ENCODE measurements around the gene FOXB1. TPM values are rescaled to one million over a fixed set of nuclear protein-coding genes. Genes with fewer than 3 reads are reported as not detected.

The FOXB1 gene
- total and polyA plus RNA-seq, 2 of the 13 experiments (the other 11 are each of a cell fraction or from before 2014, with no cell fraction given): not detected

DNA sequence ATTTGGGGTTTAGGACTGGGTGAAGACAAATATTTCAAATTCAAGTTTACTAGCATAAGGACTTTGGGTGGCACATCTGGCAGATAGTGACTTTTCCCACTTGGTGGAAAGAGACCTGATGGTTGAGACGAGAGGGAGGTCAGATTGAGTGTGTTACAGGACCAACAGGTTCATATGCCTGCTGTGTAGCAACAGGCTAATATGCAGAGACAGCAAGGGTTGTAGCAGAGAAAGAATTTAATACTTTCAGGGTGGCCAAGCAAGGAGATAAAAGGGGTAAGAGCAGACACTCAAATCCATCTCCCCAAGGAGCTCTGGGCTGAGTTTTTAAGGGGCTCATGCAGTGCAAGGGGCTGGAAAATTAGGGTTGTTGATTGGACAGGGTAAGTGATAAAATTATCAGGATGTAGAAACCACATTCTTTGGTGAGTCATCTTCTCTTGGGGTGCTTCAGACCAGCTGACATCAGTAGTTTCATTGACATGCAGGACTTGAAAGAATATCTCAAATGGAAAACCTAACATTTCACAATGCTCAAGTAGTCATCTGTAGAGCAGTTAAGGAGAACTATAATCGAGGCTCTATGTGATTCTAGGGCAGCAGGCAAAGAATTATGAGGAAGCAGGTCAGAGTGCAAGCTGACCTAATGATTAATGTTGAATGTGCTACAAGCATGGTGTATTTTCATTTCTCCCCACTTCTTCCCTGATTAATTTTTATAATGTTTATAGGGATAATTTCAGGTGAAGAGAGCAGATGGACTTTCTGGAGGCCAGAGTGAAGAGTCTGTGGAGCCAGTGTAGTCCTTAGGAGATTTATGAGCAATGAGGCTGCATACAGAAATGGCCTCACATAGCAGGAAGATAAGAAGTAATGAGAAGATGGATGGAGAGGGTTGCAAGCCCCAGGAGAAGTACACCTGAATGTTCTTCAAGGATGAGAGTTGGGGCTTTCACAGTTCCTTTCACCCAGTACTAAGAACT, 13.7 kb downstream of the FOXB1 start:
- Histone ChIP-seq H3K79me2 (ENCODE audit: insufficient read depth, low read length) (no peaks in the 10 kb centered on the region), H3K4me2 (ENCODE audit: low read depth, low read length) (no peak overlapping the region), H3K27me3 (ENCODE audit: control insufficient read depth in 1 of 2, insufficient read depth in 2 of 2, low read length in 2 of 2) (no peaks in the 10 kb centered on the region), H2AFZ (ENCODE audit: low read length) (no peak overlapping the region), H4K20me1 (ENCODE audit: insufficient read depth, low read length) (no peaks in the 10 kb centered on the region), H3K36me3 (replicated peaks in 1 of 2; ENCODE audit: control insufficient read depth in 1 of 2, insufficient read depth in 2 of 2, low read length in 2 of 2) (no peaks in the 10 kb centered on the region), H3K4me1 (ENCODE audit: insufficient read depth, low read length) (no peaks in the 10 kb centered on the region), H3K27ac (ENCODE audit: extremely low read length, insufficient read depth, low read length) (no peak overlapping the region), H3K9me3 (ENCODE audit: low read length) (no peaks in the 10 kb centered on the region), H3K4me3 (replicated peaks in 1 of 3; ENCODE audit: insufficient read depth in 1 of 3, low read depth in 2 of 3, low read length in 3 of 3) (no peak overlapping the region), H3K9ac (ENCODE audit: insufficient read depth, low read depth, low read length) (no peak overlapping the region)
- DNase-seq (ENCODE audit: low spot score): no peak
- ChIA-PET POLR2A (no interaction called here), CTCF (ENCODE audit: low intra/inter-chr PET ratio, low total read pairs) (no interaction called here)
- no peak for FAIRE-seq
- no peak for ATAC-seq
- intact Hi-C loops (cut with micrococcal nuclease; ENCODE audit: unreplicated experiment) (no loop called here), in situ Hi-C loops (cut with HindIII; ENCODE audit: extremely low pct_ligation_motif_present, low pct_unique_long_range_greater_than_20kb) (no loop called here)
- WGBS (ENCODE audit: low lambda C conversion rate): 6% methylated on average over 2 of the region's 2 CpGs
- no TSS peak for BruUV-seq (replicated peaks)
- TF ChIP-seq, protein P1, sequence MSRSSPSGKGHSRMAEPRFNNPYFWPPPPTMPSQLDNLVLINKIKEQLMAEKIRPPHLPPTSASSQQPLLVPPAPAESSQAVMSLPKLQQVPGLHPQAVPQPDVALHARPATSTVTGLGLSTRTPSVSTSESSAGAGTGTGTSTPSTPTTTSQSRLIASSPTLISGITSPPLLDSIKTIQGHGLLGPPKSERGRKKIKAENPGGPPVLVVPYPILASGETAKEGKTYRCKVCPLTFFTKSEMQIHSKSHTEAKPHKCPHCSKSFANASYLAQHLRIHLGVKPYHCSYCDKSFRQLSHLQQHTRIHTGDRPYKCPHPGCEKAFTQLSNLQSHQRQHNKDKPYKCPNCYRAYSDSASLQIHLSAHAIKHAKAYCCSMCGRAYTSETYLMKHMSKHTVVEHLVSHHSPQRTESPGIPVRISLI (CRISPR knock-in tag; IDR thresholded peaks at IDR 0.05; ENCODE audit: borderline replicate concordance): no peak
- TF ChIP-seq ZNF138 (CRISPR knock-in tag; IDR thresholded peaks at IDR 0.05; ENCODE audit: low read depth): no peak
- TF ChIP-seq, protein P2, sequence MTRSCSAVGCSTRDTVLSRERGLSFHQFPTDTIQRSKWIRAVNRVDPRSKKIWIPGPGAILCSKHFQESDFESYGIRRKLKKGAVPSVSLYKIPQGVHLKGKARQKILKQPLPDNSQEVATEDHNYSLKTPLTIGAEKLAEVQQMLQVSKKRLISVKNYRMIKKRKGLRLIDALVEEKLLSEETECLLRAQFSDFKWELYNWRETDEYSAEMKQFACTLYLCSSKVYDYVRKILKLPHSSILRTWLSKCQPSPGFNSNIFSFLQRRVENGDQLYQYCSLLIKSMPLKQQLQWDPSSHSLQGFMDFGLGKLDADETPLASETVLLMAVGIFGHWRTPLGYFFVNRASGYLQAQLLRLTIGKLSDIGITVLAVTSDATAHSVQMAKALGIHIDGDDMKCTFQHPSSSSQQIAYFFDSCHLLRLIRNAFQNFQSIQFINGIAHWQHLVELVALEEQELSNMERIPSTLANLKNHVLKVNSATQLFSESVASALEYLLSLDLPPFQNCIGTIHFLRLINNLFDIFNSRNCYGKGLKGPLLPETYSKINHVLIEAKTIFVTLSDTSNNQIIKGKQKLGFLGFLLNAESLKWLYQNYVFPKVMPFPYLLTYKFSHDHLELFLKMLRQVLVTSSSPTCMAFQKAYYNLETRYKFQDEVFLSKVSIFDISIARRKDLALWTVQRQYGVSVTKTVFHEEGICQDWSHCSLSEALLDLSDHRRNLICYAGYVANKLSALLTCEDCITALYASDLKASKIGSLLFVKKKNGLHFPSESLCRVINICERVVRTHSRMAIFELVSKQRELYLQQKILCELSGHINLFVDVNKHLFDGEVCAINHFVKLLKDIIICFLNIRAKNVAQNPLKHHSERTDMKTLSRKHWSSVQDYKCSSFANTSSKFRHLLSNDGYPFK (CRISPR knock-in tag; IDR thresholded peaks at IDR 0.05; ENCODE audit: borderline replicate concordance): no peak
- TF ChIP-seq FLYWCH1 (CRISPR knock-in tag; IDR thresholded peaks at IDR 0.05): no peak
- TF ChIP-seq, protein P3, sequence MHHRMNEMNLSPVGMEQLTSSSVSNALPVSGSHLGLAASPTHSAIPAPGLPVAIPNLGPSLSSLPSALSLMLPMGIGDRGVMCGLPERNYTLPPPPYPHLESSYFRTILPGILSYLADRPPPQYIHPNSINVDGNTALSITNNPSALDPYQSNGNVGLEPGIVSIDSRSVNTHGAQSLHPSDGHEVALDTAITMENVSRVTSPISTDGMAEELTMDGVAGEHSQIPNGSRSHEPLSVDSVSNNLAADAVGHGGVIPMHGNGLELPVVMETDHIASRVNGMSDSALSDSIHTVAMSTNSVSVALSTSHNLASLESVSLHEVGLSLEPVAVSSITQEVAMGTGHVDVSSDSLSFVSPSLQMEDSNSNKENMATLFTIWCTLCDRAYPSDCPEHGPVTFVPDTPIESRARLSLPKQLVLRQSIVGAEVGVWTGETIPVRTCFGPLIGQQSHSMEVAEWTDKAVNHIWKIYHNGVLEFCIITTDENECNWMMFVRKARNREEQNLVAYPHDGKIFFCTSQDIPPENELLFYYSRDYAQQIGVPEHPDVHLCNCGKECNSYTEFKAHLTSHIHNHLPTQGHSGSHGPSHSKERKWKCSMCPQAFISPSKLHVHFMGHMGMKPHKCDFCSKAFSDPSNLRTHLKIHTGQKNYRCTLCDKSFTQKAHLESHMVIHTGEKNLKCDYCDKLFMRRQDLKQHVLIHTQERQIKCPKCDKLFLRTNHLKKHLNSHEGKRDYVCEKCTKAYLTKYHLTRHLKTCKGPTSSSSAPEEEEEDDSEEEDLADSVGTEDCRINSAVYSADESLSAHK (CRISPR knock-in tag; IDR thresholded peaks at IDR 0.05; ENCODE audit: borderline replicate concordance): no peak
- TF ChIP-seq, protein P4, sequence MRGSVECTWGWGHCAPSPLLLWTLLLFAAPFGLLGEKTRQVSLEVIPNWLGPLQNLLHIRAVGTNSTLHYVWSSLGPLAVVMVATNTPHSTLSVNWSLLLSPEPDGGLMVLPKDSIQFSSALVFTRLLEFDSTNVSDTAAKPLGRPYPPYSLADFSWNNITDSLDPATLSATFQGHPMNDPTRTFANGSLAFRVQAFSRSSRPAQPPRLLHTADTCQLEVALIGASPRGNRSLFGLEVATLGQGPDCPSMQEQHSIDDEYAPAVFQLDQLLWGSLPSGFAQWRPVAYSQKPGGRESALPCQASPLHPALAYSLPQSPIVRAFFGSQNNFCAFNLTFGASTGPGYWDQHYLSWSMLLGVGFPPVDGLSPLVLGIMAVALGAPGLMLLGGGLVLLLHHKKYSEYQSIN (CRISPR knock-in tag; IDR thresholded peaks at IDR 0.05; ENCODE audit: borderline replicate concordance): no peak
- no peak for TF ChIP-seq MLLT10 (CRISPR knock-in tag; IDR thresholded peaks at IDR 0.05)
- TF ChIP-seq HIVEP1 (CRISPR knock-in tag; IDR thresholded peaks at IDR 0.05): no peak
- TF ChIP-seq, protein P5, sequence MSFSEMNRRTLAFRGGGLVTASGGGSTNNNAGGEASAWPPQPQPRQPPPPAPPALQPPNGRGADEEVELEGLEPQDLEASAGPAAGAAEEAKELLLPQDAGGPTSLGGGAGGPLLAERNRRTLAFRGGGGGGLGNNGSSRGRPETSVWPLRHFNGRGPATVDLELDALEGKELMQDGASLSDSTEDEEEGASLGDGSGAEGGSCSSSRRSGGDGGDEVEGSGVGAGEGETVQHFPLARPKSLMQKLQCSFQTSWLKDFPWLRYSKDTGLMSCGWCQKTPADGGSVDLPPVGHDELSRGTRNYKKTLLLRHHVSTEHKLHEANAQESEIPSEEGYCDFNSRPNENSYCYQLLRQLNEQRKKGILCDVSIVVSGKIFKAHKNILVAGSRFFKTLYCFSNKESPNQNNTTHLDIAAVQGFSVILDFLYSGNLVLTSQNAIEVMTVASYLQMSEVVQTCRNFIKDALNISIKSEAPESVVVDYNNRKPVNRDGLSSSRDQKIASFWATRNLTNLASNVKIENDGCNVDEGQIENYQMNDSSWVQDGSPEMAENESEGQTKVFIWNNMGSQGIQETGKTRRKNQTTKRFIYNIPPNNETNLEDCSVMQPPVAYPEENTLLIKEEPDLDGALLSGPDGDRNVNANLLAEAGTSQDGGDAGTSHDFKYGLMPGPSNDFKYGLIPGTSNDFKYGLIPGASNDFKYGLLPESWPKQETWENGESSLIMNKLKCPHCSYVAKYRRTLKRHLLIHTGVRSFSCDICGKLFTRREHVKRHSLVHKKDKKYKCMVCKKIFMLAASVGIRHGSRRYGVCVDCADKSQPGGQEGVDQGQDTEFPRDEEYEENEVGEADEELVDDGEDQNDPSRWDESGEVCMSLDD (CRISPR knock-in tag; IDR thresholded peaks at IDR 0.05; ENCODE audit: borderline replicate concordance): no peak
- no peak for TF ChIP-seq PHF5A (CRISPR knock-in tag; IDR thresholded peaks at IDR 0.05; ENCODE audit: low read depth, unreplicated experiment)
- no peak for TF ChIP-seq SSRP1 (CRISPR knock-in tag; IDR thresholded peaks at IDR 0.05)
